22Rv1 (cell line): Measurements from ENCODE around the gene SPATA3.

ENCODE experiments used
- CTCF ChIP-seq: fragments of 450-650 bp; IDR thresholded peaks from 2 replicates; pipeline ENCODE4 v1.5.1; 2017; ENCODE audit warnings: mild to moderate bottlenecking
- ZFX ChIP-seq: fragments of 450-650 bp; IDR thresholded peaks from 2 replicates; pipeline ENCODE4 v1.6.1; 2017; ENCODE audit warnings: antibody characterized with exemption, borderline replicate concordance

GRCh38 chr2:231015926-231016325 lies 20.0 kb downstream of the SPATA3 start:
- no peak for TF ChIP-seq CTCF
- no peak for TF ChIP-seq ZFX
